Ovary (tissue), 9 donors: Measurements from ENCODE around the gene SLC27A6. TPM values are rescaled to one million over a fixed set of nuclear protein-coding genes. Genes with fewer than 3 reads are reported as not detected.

Experiments used
- DNase-seq, 5 donors: peaks; one replicate each; pipeline ENCODE4 v3.0.0-alpha.2; 2019 to 2020
- H3K27ac ChIP-seq, 2 donors: fragments of 200-600 bp; one replicate each; pipeline versions ENCODE4 v1.5.1 to v1.8.0; 2019 to 2022
- H3K27me3 ChIP-seq: fragments of 200-600 bp; one replicate; pipeline ENCODE4 v1.8.0; 2022
- H3K36me3 ChIP-seq: fragments of 200-600 bp; sonication (generic); one replicate; pipeline ENCODE4 v1.5.1; 2019
- H3K4me1 ChIP-seq: one replicate; pipeline ENCODE4 v1.8.1; 2013; ENCODE audit warnings: mild to moderate bottlenecking, moderate library complexity; ENCODE audit not compliant: insufficient read depth
- H3K4me3 ChIP-seq: fragments of 200-600 bp; sonication (generic); one replicate; pipeline ENCODE4 v1.5.1; 2017
- H3K9me3 ChIP-seq, 2 donors: fragments of 200-600 bp in 1 of 2; sonication (generic) in 1 of 2; one replicate each; pipeline versions ENCODE4 v1.5.1 to v1.8.1; 2013 to 2019; ENCODE audit warnings: mild to moderate bottlenecking in 1 of 2, moderate library complexity in 1 of 2
- CTCF ChIP-seq, 3 donors: fragments of 450-650 bp in 2 of 3; fragments of 200-600 bp in 1 of 3; IDR thresholded peaks; one replicate each; pipeline versions ENCODE4 v1.5.1 to v1.8.0; 2016 to 2022; ENCODE audit warnings: antibody characterized with exemption in 3 of 3, mild to moderate bottlenecking in 1 of 3
- EP300 ChIP-seq: sonication (generic); formaldehyde crosslinking; IDR thresholded peaks from one replicate; pipeline ENCODE4 v1.6.1; 2017; ENCODE audit warnings: antibody characterized with exemption
- POLR2A ChIP-seq: fragments of 450-650 bp; IDR thresholded peaks from one replicate; pipeline ENCODE4 v1.6.1; 2017; ENCODE audit warnings: antibody characterized with exemption, mild to moderate bottlenecking, moderate library complexity
- WGBS, 3 donors: extraction: QIAGEN DNeasy Blood & Tissue Kit in 1 of 3; methylation state at CpG; one replicate each; pipeline versions ENCODE4 v1.1.5 to v1.1.7; 2013 to 2017; 5-methylcytosine and 5-hydroxymethylcytosine counted together
- intact Hi-C, 4 donors: fragments of 100-400 bp; cut with DNase I; formaldehyde crosslinking; loops; one replicate each; pipeline versions ENCODE4 v1.11.0 to v1.15.1; 2022 to 2023
- polyA plus RNA-seq, 2 donors: library from polyadenylated mRNA; stranded (reverse); fragments of 200-250 nt in 1 of 2; fragments of 350-450 nt in 1 of 2; fragmentation: Illumina TruSeq in 1 of 2; extraction: RNeasy Lipid Tissue Mini Kit (QIAGEN cat#74804) in 1 of 2; gene quantifications; one replicate each; pipeline ENCODE4 v1.2.3, GENCODE V29; 2013 to 2014
- total RNA-seq, 7 donors: library from RNA; depleted of rRNA in 2 of 7; stranded (reverse); fragments of >200 nt in 2 of 7; fragmentation: NEBNext Ultra II Directional in 3 of 7; extraction: Animal tissue kit (Norgen Biotek cat#: 25700) in 3 of 7; gene quantifications; one replicate each; pipeline versions ENCODE4 v1.1.0 to v1.2.4, GENCODE V29; 2016 to 2023
- donor health status: DM: no; HTN: no; CAD: no; lungs with moderate emphysema.
- donor health status: DM: no; HTN: no; CAD: no.
- donor health status: Bipolar disorder and iron deficiency.
- donor health status: DM: yes; HTN: yes; CAD: no.
- donor health status: DM: no; HTN: no; CAD: no.
- donor health status: DM: yes; HTN: yes; CAD: no.

Gene SLC27A6
- total and polyA plus RNA-seq, 9 donors = 4.8 to 22.2 (median 7.2) TPM

- intact Hi-C loops = no loop called here
Observed at GRCh38 chr5:129067745-129068144, 102.5 kb downstream of the SLC27A6 start.

GRCh38 chr5:129069292-129069691, 104.0 kb downstream of the SLC27A6 start:
- no peaks in the 10 kb centered on the region for H3K27me3 ChIP-seq
- H3K4me1 ChIP-seq = no peaks in the 10 kb centered on the region
- DNase-seq = no peak
- H3K36me3 ChIP-seq = no peaks in the 10 kb centered on the region
- H3K4me3 ChIP-seq = no peak overlapping the region
- intact Hi-C loops = no loop called here
- WGBS, 3 donors = 39 to 65% (median 62%) methylated on average over 2 of the region's 2 CpGs
- no peak for TF ChIP-seq POLR2A
- TF ChIP-seq EP300 = no peak
- no peak for TF ChIP-seq CTCF (IDR thresholded peaks at IDR 0.05)
- no peak overlapping the region for H3K27ac ChIP-seq
- H3K9me3 ChIP-seq = no peaks in the 10 kb centered on the region

More at GRCh38 chr5:129067745-129068144, 102.5 kb downstream of the SLC27A6 start:
- no peaks in the 10 kb centered on the region for H3K27me3 ChIP-seq
- no peaks in the 10 kb centered on the region for H3K9me3 ChIP-seq
- H3K4me3 ChIP-seq = no peak overlapping the region
- no peaks in the 10 kb centered on the region for H3K36me3 ChIP-seq
- TF ChIP-seq POLR2A (no peak), EP300 (no peak), CTCF (IDR thresholded peaks at IDR 0.05) (no peak)
- H3K27ac ChIP-seq = no peak overlapping the region
- H3K4me1 ChIP-seq = no peaks in the 10 kb centered on the region
- no peak for DNase-seq

- 13 to 31% (median 19%) methylated on average over 3 of the region's 3 CpGs for WGBS, 3 donors
- intact Hi-C loops = no loop called here
- no peak for DNase-seq
Observed at GRCh38 chr5:129073111-129073510, 107.8 kb downstream of the SLC27A6 start.

GRCh38 chr5:129074903-129075302, 109.6 kb downstream of the SLC27A6 start:
- Histone ChIP-seq H3K4me1 (no peaks in the 10 kb centered on the region), H3K9me3 (no peaks in the 10 kb centered on the region), H3K4me3 (no peak overlapping the region), H3K36me3 (no peaks in the 10 kb centered on the region), H3K27ac (no peak overlapping the region), H3K27me3 (no peaks in the 10 kb centered on the region)
- TF ChIP-seq CTCF (IDR thresholded peaks at IDR 0.05) = no peak
- TF ChIP-seq EP300 = no peak
- no peak for TF ChIP-seq POLR2A
- no peak for DNase-seq
- 79 to 89% (median 80%) methylated on average over 4 of the region's 4 CpGs for WGBS, 3 donors
- intact Hi-C loops = no loop called here

More at GRCh38 chr5:129073111-129073510, 107.8 kb downstream of the SLC27A6 start:
- H3K36me3 ChIP-seq = no peaks in the 10 kb centered on the region
- no peak overlapping the region for H3K27ac ChIP-seq
- H3K27me3 ChIP-seq = no peaks in the 10 kb centered on the region
- H3K4me1 ChIP-seq = no peaks in the 10 kb centered on the region
- no peaks in the 10 kb centered on the region for H3K9me3 ChIP-seq
- H3K4me3 ChIP-seq = no peak overlapping the region
- TF ChIP-seq POLR2A (no peak), CTCF (IDR thresholded peaks at IDR 0.05) (no peak), EP300 (no peak)
